PC-9 (cell line): ENCODE measurements around the gene RFTN1. TPM values are rescaled to one million over a fixed set of nuclear protein-coding genes. Genes with fewer than 3 reads are reported as not detected.

Experiments
- BruUV-seq: library from RNA; stranded (reverse); fragments of 400-500 nt; replicated peaks from 2 replicates; lab custom pipeline; 2021; lab: Mats Ljungman, UMichigan
- CTCF ChIA-PET: fragments of 300-600 bp; sonication (Branson Sonifier 250); formaldehyde crosslinking; loops from one replicate; lab custom pipeline; 2022; ENCODE audit warnings: antibody characterized with exemption; lab: Charles Lee
- POLR2A ChIA-PET: fragments of 300-600 bp; sonication (Branson Sonifier 250); formaldehyde crosslinking; loops from one replicate; lab custom pipeline; 2022; ENCODE audit warnings: antibody characterized with exemption; ENCODE audit not compliant: unreplicated experiment; lab: Charles Lee
- DNase-seq, 2 experiments: peaks; one replicate each; pipeline versions ENCODE4 v3.0.0 to v3.0.0-alpha.2; 2015 to 2022; ENCODE audit warnings: mixed read lengths in 1 of 2
- H2AFZ ChIP-seq: fragments of 200-600 bp; sonication (generic); 2 replicates; pipeline ENCODE4 v1.8.1; 2017; ENCODE audit warnings: antibody characterized with exemption
- H3F3A ChIP-seq: fragments of 200-600 bp; sonication (generic); 2 replicates; pipeline ENCODE4 v1.8.1; 2017; ENCODE audit warnings: antibody characterized with exemption, mild to moderate bottlenecking, low read depth; ENCODE audit not compliant: insufficient read depth
- H3K27ac ChIP-seq: fragments of 200-600 bp; sonication (generic); 2 replicates; pipeline ENCODE4 v1.6.1; 2016; ENCODE audit warnings: mixed run types
- H3K27me3 ChIP-seq: fragments of 200-600 bp; sonication (generic); 2 replicates; pipeline ENCODE4 v1.6.1; 2016; ENCODE audit warnings: low read depth, mixed run types; ENCODE audit not compliant: insufficient read depth
- H3K36me3 ChIP-seq: fragments of 200-600 bp; sonication (generic); 2 replicates; pipeline ENCODE4 v1.6.1; 2016; ENCODE audit warnings: low read depth, mixed run types
- H3K4me1 ChIP-seq: fragments of 200-600 bp; sonication (generic); replicated peaks from 2 replicates; pipeline ENCODE4 v1.6.1; 2016; ENCODE audit warnings: mixed run types; ENCODE audit not compliant: insufficient read depth
- H3K4me2 ChIP-seq: fragments of 200-600 bp; sonication (generic); 2 replicates; pipeline ENCODE4 v1.6.1; 2017; ENCODE audit warnings: mixed run types
- H3K4me3 ChIP-seq: fragments of 200-600 bp; sonication (generic); 2 replicates; pipeline ENCODE4 v1.6.1; 2016; ENCODE audit warnings: mixed run types
- H3K79me2 ChIP-seq: fragments of 200-600 bp; sonication (generic); 2 replicates; pipeline ENCODE4 v1.6.1; 2017; ENCODE audit warnings: low read depth, mixed run types
- H3K9me2 ChIP-seq: fragments of 200-600 bp; sonication (generic); 2 replicates; pipeline ENCODE4 v1.8.1; 2017; ENCODE audit warnings: mild to moderate bottlenecking; ENCODE audit not compliant: insufficient read depth
- H3K9me3 ChIP-seq: fragments of 200-600 bp; sonication (generic); 2 replicates; pipeline ENCODE4 v1.8.1; 2016; ENCODE audit warnings: low read depth; ENCODE audit not compliant: insufficient read depth
- H4K20me1 ChIP-seq: fragments of 200-600 bp; sonication (generic); 2 replicates; pipeline ENCODE4 v1.8.1; 2017; ENCODE audit not compliant: insufficient read depth
- CTCF ChIP-seq: fragments of 200-600 bp; sonication (generic); conservative IDR thresholded peaks from 2 replicates; pipeline ENCODE4 v1.6.1; 2017; ENCODE audit warnings: mixed run types, antibody characterized with exemption, mild to moderate bottlenecking, moderate library complexity
- EZH2 ChIP-seq: fragments of 200-600 bp; sonication (generic); IDR thresholded peaks from 2 replicates; pipeline ENCODE4 v1.8.0; 2017; ENCODE audit warnings: antibody characterized with exemption, low read depth
- intact Hi-C: fragments of 100-400 bp; cut with micrococcal nuclease; formaldehyde crosslinking; loops from one replicate; pipeline ENCODE4 v1.10.0; 2022; ENCODE audit not compliant: unreplicated experiment
- total RNA-seq: library from RNA; stranded (reverse); gene quantifications from 2 replicates; pipeline ENCODE4 v1.2.3, GENCODE V29; 2021

Gene RFTN1
- total RNA-seq, 1 experiment from 2014 or later: 0.41 TPM

- POLR2A ChIA-PET: no interaction called here
- Histone ChIP-seq H4K20me1 (no peaks in the 10 kb centered on the region), H3F3A (no peaks in the 10 kb centered on the region), H3K27ac (no peak overlapping the region), H3K4me1 (no peaks in the 10 kb centered on the region), H3K9me3 (peaks cover 6% of the 10 kb centered on the region), H2AFZ (no peak overlapping the region), H3K79me2 (no peaks in the 10 kb centered on the region), H3K4me3 (no peak overlapping the region), H3K36me3 (no peaks in the 10 kb centered on the region), H3K27me3 (0 out of 2 replicates have a peak, but pooled peaks cover 4% of the 10 kb centered on the region), H3K9me2 (no peaks in the 10 kb centered on the region), H3K4me2 (no peak overlapping the region)
- CTCF ChIA-PET: no interaction called here
- intact Hi-C loops: no loop called here
- BruUV-seq: no TSS peak
- TF ChIP-seq EZH2 (no peak), CTCF (no peak)
- no peak for DNase-seq
These were observed 46.7 kb downstream of the RFTN1 start for GRCh38 chr3:16466822-16467221.

- no peaks in the 10 kb centered on the region for H3F3A ChIP-seq
- no peaks in the 10 kb centered on the region for H3K9me2 ChIP-seq
- H3K9me3 ChIP-seq: no peaks in the 10 kb centered on the region
- BruUV-seq: no TSS peak
- no peak overlapping the region for H3K27ac ChIP-seq
- CTCF ChIA-PET: no interaction called here
- no peak overlapping the region for H2AFZ ChIP-seq
- H3K27me3 ChIP-seq: 0 out of 2 replicates have a peak, but pooled peaks cover 4% of the 10 kb centered on the region
- TF ChIP-seq EZH2 (no peak), CTCF (no peak)
- H3K4me3 ChIP-seq: no peak overlapping the region
- POLR2A ChIA-PET: no interaction called here
- H3K36me3 ChIP-seq: no peaks in the 10 kb centered on the region
- DNase-seq: no peak
- intact Hi-C loops: no loop called here
- H3K4me2 ChIP-seq: no peak overlapping the region
- no peaks in the 10 kb centered on the region for H3K4me1 ChIP-seq
- H3K79me2 ChIP-seq: no peaks in the 10 kb centered on the region
- H4K20me1 ChIP-seq: no peaks in the 10 kb centered on the region
These were observed 48.9 kb downstream of the RFTN1 start for GRCh38 chr3:16464511-16465148.

GRCh38 chr3:16463914-16464313 lies 49.6 kb downstream of the RFTN1 start:
- no peaks in the 10 kb centered on the region for H3F3A ChIP-seq
- no peaks in the 10 kb centered on the region for H3K36me3 ChIP-seq
- H2AFZ ChIP-seq: no peak overlapping the region
- 0 out of 2 replicates have a peak, but pooled peaks cover 4% of the 10 kb centered on the region for H3K27me3 ChIP-seq
- intact Hi-C loops: no loop called here
- no peaks in the 10 kb centered on the region for H3K79me2 ChIP-seq
- DNase-seq: no peak
- BruUV-seq: no TSS peak
- H4K20me1 ChIP-seq: no peaks in the 10 kb centered on the region
- H3K4me1 ChIP-seq: no peaks in the 10 kb centered on the region
- POLR2A ChIA-PET: no interaction called here
- no peak overlapping the region for H3K4me3 ChIP-seq
- TF ChIP-seq EZH2 (no peak), CTCF (no peak)
- no peaks in the 10 kb centered on the region for H3K9me2 ChIP-seq
- CTCF ChIA-PET: no interaction called here
- H3K4me2 ChIP-seq: no peak overlapping the region
- H3K9me3 ChIP-seq: no peaks in the 10 kb centered on the region
- no peak overlapping the region for H3K27ac ChIP-seq
